ENCODE data around the gene CYP1A2. TPM values are rescaled to one million over a fixed set of nuclear protein-coding genes. Genes with fewer than 3 reads are reported as not detected.
"Not testable (repeated sequence)": the region's sequence is repeated elsewhere in the genome, so short reads cannot be mapped to it uniquely, and the experiment has no call there.

The CYP1A2 gene
- total RNA-seq, 1 experiment from 2014 or later: not detected

DNA sequence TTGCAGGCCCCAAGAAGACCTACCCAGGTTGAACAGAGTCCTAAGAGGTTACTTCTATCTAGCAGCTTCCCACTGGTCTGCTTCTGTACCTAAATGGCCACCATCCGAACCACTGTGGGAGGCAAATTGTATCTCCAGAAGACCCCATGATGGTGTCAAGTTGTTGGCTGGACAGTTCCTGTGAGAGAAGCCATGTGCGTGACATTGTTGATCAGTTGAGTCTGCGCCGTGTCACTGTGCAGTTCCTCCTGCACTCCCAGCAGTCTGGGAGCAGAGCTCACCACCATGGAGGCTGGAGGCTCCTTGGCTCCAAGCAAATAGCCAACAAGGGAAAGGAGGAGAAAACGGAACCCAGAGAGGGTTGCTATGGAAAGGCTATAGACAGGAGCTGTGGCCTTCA, 15.8 kb upstream of the CYP1A2 start:
- in situ Hi-C loops (cut with HindIII; ENCODE audit: low pct_unique_long_range_greater_than_20kb, low sequenced_read_pairs): no loop called here
- no peak for DNase-seq (ENCODE audit: low read depth)

GRCh38 chr15:74733269-74733668, 15.4 kb upstream of the CYP1A2 start:
- no peak for DNase-seq (ENCODE audit: low read depth)
- in situ Hi-C loops (cut with HindIII; ENCODE audit: low pct_unique_long_range_greater_than_20kb, low sequenced_read_pairs): no loop called here

DNA sequence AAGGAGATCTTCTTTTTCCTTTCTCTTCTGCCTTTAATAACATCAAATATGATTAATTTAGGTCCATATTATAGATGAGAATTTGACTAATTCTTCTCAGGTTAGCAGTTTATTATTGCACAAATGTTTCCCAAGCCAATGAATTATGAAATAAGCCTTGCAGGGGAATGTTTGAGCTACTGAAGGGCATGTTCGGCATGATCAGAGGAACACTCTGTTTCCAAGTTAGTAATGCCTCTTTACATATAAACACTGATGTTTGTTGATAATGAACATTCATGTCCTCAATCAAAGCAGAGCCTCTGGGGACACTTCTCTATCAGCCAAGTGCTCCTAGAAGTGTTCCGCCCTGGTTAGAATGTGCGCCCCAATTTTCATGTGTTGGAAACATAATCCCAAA, 13.3 kb upstream of the CYP1A2 start:
- in situ Hi-C loops (cut with HindIII; ENCODE audit: low pct_unique_long_range_greater_than_20kb, low sequenced_read_pairs): no loop called here

DNA sequence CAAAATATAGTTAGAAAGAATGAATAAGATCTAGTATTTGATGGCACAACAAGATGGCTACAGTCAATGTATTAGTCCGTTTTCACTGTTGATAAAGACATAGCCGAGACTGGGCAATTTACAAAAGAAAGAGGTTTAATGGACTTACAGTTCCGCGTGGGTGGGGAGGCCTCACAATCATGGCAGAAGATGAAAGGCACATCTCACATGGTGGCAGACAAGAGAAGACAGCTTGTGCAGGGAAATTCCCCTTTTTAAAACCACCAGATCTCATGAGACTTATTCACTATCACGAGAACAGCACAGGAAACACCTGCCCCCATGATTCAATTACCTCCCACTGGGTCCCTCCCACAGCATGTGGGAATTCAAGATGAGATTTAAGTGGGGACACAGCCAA, 10.4 kb upstream of the CYP1A2 start:
- in situ Hi-C loops (cut with HindIII; ENCODE audit: low pct_unique_long_range_greater_than_20kb, low sequenced_read_pairs): not testable (repeated sequence)

More for the DNA sequence above, 13.3 kb upstream of the CYP1A2 start:
- no peak for DNase-seq (ENCODE audit: low read depth)

GRCh38 chr15:74742422-74742821, 6.2 kb upstream of the CYP1A2 start:
- no peak for DNase-seq (ENCODE audit: low read depth)
- in situ Hi-C loops (cut with HindIII; ENCODE audit: low pct_unique_long_range_greater_than_20kb, low sequenced_read_pairs): no loop called here

More for the DNA sequence above, 10.4 kb upstream of the CYP1A2 start:
- DNase-seq (ENCODE audit: low read depth): not testable (repeated sequence)

DNA sequence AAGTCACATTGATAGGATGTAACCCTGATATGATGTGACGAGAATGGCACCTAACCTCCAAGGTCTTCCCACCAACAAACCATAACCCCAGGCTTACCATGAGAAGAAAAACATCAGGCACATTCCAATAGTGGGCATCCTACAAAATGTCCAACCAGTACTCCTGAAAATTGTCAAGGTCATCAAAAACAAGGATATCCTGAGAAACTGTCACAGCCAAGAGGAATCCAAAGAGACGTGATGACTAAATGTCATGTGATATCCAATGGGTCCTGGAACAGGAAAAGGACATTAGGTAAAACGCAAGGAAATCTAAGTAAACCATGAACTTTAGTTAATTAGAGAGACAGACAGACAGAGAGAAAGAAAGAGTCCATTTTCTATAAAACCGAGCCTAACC, 2.3 kb upstream of the CYP1A2 start:
- DNase-seq (ENCODE audit: low read depth): no peak
- in situ Hi-C loops (cut with HindIII; ENCODE audit: low pct_unique_long_range_greater_than_20kb, low sequenced_read_pairs): no loop called here

DNA sequence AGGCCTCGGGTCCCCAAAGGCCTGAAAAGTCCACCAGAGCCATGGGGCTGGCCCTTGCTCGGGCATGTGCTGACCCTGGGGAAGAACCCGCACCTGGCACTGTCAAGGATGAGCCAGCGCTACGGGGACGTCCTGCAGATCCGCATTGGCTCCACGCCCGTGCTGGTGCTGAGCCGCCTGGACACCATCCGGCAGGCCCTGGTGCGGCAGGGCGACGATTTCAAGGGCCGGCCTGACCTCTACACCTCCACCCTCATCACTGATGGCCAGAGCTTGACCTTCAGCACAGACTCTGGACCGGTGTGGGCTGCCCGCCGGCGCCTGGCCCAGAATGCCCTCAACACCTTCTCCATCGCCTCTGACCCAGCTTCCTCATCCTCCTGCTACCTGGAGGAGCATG, 1.2 kb downstream of the CYP1A2 start:
- no peak for DNase-seq (ENCODE audit: low read depth)
- in situ Hi-C loops (cut with HindIII; ENCODE audit: low pct_unique_long_range_greater_than_20kb, low sequenced_read_pairs): loop anchor here (25.0 kb wide), 1 partner anchor 388 kb away; the partner anchor contains the start of gene CYP11A1

- no peak for DNase-seq (ENCODE audit: low read depth)
- in situ Hi-C loops (cut with HindIII; ENCODE audit: low pct_unique_long_range_greater_than_20kb, low sequenced_read_pairs): loop anchor here (25.0 kb wide), 1 partner anchor 388 kb away; the partner anchor contains the start of gene CYP11A1
Observed at GRCh38 chr15:74750751-74751150, 2.1 kb downstream of the CYP1A2 start.

DNA sequence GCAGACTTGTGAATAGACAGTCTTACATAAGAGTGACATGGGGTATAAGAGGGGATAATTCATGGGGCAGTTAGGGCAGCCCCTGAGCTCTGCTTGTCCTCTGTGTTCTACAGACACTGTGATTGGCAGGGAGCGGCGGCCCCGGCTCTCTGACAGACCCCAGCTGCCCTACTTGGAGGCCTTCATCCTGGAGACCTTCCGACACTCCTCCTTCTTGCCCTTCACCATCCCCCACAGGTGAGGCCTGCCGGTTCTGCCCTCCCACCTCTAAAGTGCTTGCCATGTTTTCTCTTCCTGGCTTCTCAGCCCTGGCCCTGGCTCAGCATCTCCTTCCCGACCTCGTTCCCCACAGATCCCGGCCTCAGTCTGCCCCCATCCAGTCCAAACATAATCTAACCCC, 3.4 kb downstream of the CYP1A2 start:
- in situ Hi-C loops (cut with HindIII; ENCODE audit: low pct_unique_long_range_greater_than_20kb, low sequenced_read_pairs): loop anchor here (25.0 kb wide), 1 partner anchor 390 kb away; the partner anchor contains the start of gene CYP11A1
- DNase-seq (ENCODE audit: low read depth): no peak

DNA sequence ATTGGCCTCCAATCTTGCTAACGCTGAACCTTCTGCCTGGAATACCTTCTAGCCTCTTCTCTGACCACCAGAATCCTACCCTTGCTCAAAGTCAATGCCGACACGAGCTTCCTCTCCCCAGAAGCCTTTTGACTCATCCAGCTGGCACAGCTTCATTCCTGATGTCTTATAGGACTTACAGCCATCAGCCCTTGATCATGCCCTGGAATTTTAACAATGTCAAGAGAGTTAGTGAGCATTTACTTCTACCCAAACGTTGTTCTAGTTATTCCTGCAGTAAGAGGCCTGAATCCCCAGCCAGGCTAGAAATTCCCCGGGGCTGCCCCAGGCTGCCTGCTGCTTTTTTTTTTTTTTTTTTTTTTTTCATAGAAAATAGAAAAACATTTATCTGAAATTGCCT, 3.9 kb downstream of the CYP1A2 start:
- in situ Hi-C loops (cut with HindIII; ENCODE audit: low pct_unique_long_range_greater_than_20kb, low sequenced_read_pairs): loop anchor here (25.0 kb wide), 1 partner anchor 390 kb away; the partner anchor contains the start of gene CYP11A1
- no peak for DNase-seq (ENCODE audit: low read depth)

DNA sequence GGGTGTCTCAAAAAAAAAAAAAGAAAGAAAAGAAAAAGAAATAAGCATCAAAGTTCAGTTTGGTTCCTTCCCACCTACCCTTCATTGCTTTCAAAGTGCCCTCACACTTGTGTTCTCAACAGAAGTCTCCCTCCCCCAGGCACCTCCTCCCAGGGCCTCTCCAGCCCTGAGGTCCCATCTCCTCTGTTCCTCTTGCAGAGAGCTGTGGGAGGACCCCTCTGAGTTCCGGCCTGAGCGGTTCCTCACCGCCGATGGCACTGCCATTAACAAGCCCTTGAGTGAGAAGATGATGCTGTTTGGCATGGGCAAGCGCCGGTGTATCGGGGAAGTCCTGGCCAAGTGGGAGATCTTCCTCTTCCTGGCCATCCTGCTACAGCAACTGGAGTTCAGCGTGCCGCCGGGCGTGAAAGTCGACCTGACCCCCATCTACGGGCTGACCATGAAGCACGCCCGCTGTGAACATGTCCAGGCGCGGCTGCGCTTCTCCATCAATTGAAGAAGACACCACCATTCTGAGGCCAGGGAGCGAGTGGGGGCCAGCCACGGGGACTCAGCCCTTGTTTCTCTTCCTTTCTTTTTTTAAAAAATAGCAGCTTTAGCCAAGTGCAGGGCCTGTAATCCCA, 6.1 kb downstream of the CYP1A2 start:
- in situ Hi-C loops (cut with HindIII; ENCODE audit: low pct_unique_long_range_greater_than_20kb, low sequenced_read_pairs): loop anchor here (25.0 kb wide), 1 partner anchor 392 kb away; the partner anchor contains the start of gene CYP11A1
- no peak for DNase-seq (ENCODE audit: low read depth)

DNA sequence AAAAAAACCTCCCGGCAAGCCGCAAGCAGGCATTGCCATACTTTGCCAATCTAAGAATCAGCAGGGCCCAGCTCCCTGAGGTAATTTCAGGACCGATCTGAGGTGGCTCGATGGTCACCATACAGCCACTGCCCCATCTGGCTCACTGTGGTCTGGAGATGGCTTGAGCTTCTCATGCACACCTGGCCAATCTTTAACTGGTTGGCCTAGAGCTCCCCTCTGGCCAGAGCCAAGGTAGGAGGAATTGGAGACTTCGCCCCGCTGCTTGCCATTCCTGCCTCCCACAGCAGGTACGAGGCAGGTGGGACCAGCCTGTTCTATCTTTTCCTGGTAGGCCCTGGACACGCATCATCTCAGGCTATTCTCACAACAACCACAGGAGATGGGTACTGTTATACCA, 10.1 kb downstream of the CYP1A2 start:
- DNase-seq (ENCODE audit: low read depth): no peak
- in situ Hi-C loops (cut with HindIII; ENCODE audit: low pct_unique_long_range_greater_than_20kb, low sequenced_read_pairs): loop anchor here (25.0 kb wide), 1 partner anchor 396 kb away; the partner anchor contains the start of gene CYP11A1

DNA sequence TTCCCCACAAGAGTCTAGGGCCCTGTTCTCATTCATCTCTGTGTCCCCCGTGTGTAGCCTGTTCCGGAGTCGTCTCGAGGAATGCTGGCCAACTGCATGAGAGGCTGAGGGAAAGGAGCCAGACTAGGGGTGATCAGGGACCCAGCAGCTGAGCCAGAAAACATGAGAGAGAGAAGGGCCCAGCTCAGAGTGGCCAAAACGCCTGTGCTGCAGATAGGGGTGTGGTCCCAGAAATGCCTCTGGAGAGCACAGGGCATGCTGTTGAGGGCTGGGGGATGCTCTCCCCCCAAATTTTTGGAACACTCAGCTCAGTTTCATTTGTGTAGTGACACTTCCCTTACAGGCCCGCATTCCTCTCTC, 14.1 kb downstream of the CYP1A2 start:
- DNase-seq (ENCODE audit: low read depth): no peak
- in situ Hi-C loops (cut with HindIII; ENCODE audit: low pct_unique_long_range_greater_than_20kb, low sequenced_read_pairs): loop anchor here (25.0 kb wide), 1 partner anchor 400 kb away; the partner anchor contains the start of gene CYP11A1

DNA sequence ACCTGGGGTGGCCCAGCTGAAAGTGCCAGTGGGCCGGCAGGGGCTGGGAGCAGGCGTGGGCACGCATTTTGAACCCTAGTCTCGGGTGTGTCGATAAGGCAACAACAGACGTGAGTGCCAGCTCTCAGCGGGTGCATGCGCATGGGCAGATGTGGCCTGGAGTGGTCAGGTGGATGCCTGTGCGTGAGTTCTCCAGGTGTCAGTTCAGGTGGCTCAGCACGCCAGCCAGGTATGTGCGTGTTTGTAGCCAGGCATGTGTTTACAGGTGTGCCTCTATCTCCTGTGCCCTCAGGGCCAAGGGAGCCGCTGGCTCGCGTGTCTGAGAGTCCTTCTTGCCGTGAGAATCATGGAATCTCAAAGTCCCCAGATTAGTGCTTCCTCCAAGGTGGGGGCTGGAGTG, 14.8 kb downstream of the CYP1A2 start:
- no peak for DNase-seq (ENCODE audit: low read depth)
- in situ Hi-C loops (cut with HindIII; ENCODE audit: low pct_unique_long_range_greater_than_20kb, low sequenced_read_pairs): loop anchor here (25.0 kb wide), 1 partner anchor 401 kb away; the partner anchor contains the start of gene CYP11A1

DNA sequence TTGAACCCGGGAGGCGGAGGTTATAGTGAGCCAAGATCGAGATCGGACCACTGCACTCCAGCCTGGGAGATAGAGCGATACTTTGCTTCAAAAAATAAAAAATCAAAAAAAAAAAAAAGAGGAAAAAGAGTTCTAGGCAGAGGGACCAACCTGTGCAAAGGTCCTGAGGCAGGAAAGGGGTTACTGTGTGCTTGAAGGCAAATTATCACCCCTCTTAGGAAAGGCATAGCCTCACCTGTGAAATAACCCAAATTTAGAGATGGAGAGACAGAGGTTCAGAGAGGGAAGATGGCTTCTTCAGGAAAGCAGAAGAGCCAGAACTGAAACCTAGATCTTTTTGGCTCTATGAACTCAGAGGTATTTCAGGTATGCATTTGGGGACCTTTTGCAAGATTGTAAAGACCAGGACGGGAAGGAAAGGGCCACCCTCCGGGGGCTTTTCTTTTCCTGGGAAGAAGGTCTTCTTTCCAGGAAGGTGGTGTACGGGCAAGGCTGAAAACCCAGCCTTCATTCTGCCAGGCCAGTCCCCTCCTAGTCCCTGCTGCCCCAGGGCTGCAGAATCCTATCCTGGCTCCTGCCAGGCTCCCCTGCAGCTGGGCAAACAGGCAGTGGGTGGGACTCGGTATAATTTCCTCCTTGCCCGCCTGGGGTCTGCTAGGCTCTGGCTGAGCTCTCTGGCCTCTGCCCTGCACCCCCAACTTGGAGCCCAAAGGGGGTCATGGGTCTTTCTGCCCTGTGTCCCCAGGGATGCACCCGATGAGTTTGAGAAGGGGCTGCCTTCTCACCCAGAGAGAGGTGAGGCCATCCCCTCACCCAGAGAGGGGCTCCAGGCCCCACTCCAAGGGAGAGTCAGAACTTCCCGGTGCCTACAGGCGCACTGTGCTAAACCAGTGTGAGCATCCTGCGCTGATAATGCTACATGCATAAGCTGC, 18.8 kb downstream of the CYP1A2 start:
- in situ Hi-C loops (cut with HindIII; ENCODE audit: low pct_unique_long_range_greater_than_20kb, low sequenced_read_pairs): loop anchor here (25.0 kb wide), 1 partner anchor 405 kb away; the partner anchor contains the start of gene CYP11A1
- DNase-seq (ENCODE audit: low read depth): no peak

- in situ Hi-C loops (cut with HindIII; ENCODE audit: low pct_unique_long_range_greater_than_20kb, low sequenced_read_pairs): loop anchor here (25.0 kb wide), 1 partner anchor 406 kb away; the partner anchor contains the start of gene CYP11A1
- no peak for DNase-seq (ENCODE audit: low read depth)
Observed at GRCh38 chr15:74768099-74768770, 19.6 kb downstream of the CYP1A2 start.

GRCh38 chr15:74768771-74769342, 20.2 kb downstream of the CYP1A2 start:
- in situ Hi-C loops (cut with HindIII; ENCODE audit: low pct_unique_long_range_greater_than_20kb, low sequenced_read_pairs): loop anchor here (25.0 kb wide), 1 partner anchor 407 kb away; the partner anchor contains the start of gene CYP11A1
- peak; percentile 48 for DNase-seq (ENCODE audit: low read depth)
